HEK293 (cell line): Measurements from ENCODE around the gene FOXC1.

ENCODE experiments used
- CTCF ChIA-PET: fragments of 350-600 bp; formaldehyde crosslinking; extraction: SDS; loops from one replicate; lab custom pipeline; 2021; ENCODE audit warnings: antibody characterized with exemption; lab: Yijun Ruan, JAX
- POLR2A ChIA-PET: fragments of 300-600 bp; formaldehyde crosslinking; extraction: SDS; loops from one replicate; lab custom pipeline; 2020; ENCODE audit warnings: antibody characterized with exemption, inconsistent platforms; lab: Yijun Ruan, JAX
- H3K27ac ChIP-seq: fragments of 200-500 bp; sonication (Bioruptor generic); 2 replicates; pipeline ENCODE4 v1.5.1; 2014; ENCODE audit warnings: low read depth, low read length, control low read depth, inconsistent platforms; ENCODE audit errors: extremely low read depth
- H3K36me3 ChIP-seq, 2 experiments: fragments of 200-500 bp in 1 of 2; sonication (Bioruptor generic) in 1 of 2; 1 replicate in 1 of 2; 2 replicates in 1 of 2; pipeline ENCODE4 v1.5.1; 2014 to 2017; ENCODE audit warnings: inconsistent platforms in 2 of 2, low read length in 2 of 2; ENCODE audit not compliant: control insufficient read depth in 2 of 2, insufficient read depth in 1 of 2
- H3K4me1 ChIP-seq: fragments of 200-500 bp; sonication (Bioruptor generic); 2 replicates; pipeline ENCODE4 v1.5.1; 2014; ENCODE audit warnings: mild to moderate bottlenecking, low read length, inconsistent platforms; ENCODE audit not compliant: control insufficient read depth, insufficient read depth
- H3K4me3 ChIP-seq: 2 replicates; pipeline ENCODE4 v1.5.1; 2011; ENCODE audit warnings: low read depth, mild to moderate bottlenecking, control low read depth, low read length, moderate library complexity
- H3K9me3 ChIP-seq: fragments of 200-500 bp; sonication (Bioruptor generic); 2 replicates; pipeline ENCODE4 v1.5.1; 2014; ENCODE audit warnings: low read depth, low read length, inconsistent platforms; ENCODE audit not compliant: control insufficient read depth, insufficient read depth
- CTCF ChIP-seq: fragments of 450-650 bp; formaldehyde crosslinking; IDR thresholded peaks from 2 replicates; pipeline ENCODE4 v1.5.1; 2016; ENCODE audit warnings: missing biosample characterization, missing genetic modification characterization
- PRDM10 ChIP-seq: fragments of 450-650 bp; formaldehyde crosslinking; IDR thresholded peaks from 2 replicates; pipeline ENCODE4 v1.5.1; 2016; ENCODE audit warnings: missing biosample characterization, missing genetic modification characterization
- ZBTB20 ChIP-seq: fragments of 450-650 bp; formaldehyde crosslinking; IDR thresholded peaks from 2 replicates; pipeline ENCODE4 v1.5.1; 2016; ENCODE audit warnings: missing biosample characterization, missing genetic modification characterization
- ZBTB26 ChIP-seq: fragments of 450-650 bp; formaldehyde crosslinking; optimal IDR thresholded peaks from 2 replicates; pipeline ENCODE3; 2016; ENCODE audit warnings: missing biosample characterization, mild to moderate bottlenecking, missing genetic modification characterization
- ZBTB44 ChIP-seq: fragments of 450-650 bp; IDR thresholded peaks from 2 replicates; pipeline ENCODE4 v1.5.1; 2018; ENCODE audit warnings: missing biosample characterization, mild to moderate bottlenecking, missing genetic modification characterization
- ZBTB49 ChIP-seq: fragments of 450-650 bp; formaldehyde crosslinking; IDR thresholded peaks from 2 replicates; pipeline ENCODE4 v1.5.1; 2016; ENCODE audit warnings: missing biosample characterization, missing genetic modification characterization, low read depth
- ZNF2 ChIP-seq: fragments of 450-650 bp; formaldehyde crosslinking; IDR thresholded peaks from 2 replicates; pipeline ENCODE4 v1.5.1; 2016; ENCODE audit warnings: missing biosample characterization, missing genetic modification characterization
- ZNF202 ChIP-seq: fragments of 450-650 bp; formaldehyde crosslinking; IDR thresholded peaks from 2 replicates; pipeline ENCODE4 v1.5.1; 2016; ENCODE audit warnings: missing biosample characterization, missing genetic modification characterization, borderline replicate concordance
- ZNF23 ChIP-seq: fragments of 450-650 bp; formaldehyde crosslinking; IDR thresholded peaks from 2 replicates; pipeline ENCODE4 v1.5.1; 2016; ENCODE audit warnings: missing biosample characterization, missing genetic modification characterization, borderline replicate concordance
- ZNF341 ChIP-seq: fragments of 450-650 bp; formaldehyde crosslinking; IDR thresholded peaks from 2 replicates; pipeline ENCODE4; 2016; ENCODE audit warnings: low read depth, missing biosample characterization, missing genetic modification characterization
- ZNF366 ChIP-seq: fragments of 450-650 bp; formaldehyde crosslinking; conservative IDR thresholded peaks from 2 replicates; pipeline ENCODE4 v1.5.1; 2016; ENCODE audit warnings: missing biosample characterization, missing genetic modification characterization
- ZNF404 ChIP-seq: fragments of 450-650 bp; formaldehyde crosslinking; IDR thresholded peaks from 2 replicates; pipeline ENCODE4 v1.5.1; 2017; ENCODE audit warnings: missing biosample characterization, missing genetic modification characterization
- ZNF423 ChIP-seq: fragments of 450-650 bp; formaldehyde crosslinking; IDR thresholded peaks from 2 replicates; pipeline ENCODE4 v1.5.1; 2016; ENCODE audit warnings: missing biosample characterization, missing genetic modification characterization
- ZNF561 ChIP-seq: fragments of 450-650 bp; IDR thresholded peaks from 2 replicates; pipeline ENCODE4 v1.5.1; 2018; ENCODE audit warnings: missing biosample characterization, missing genetic modification characterization, borderline replicate concordance
- ZNF654 ChIP-seq: fragments of 450-650 bp; formaldehyde crosslinking; IDR thresholded peaks from 2 replicates; pipeline ENCODE4 v1.5.1; 2016; ENCODE audit warnings: low read depth, missing biosample characterization, missing genetic modification characterization
- ZNF660 ChIP-seq: fragments of 450-650 bp; IDR thresholded peaks from 2 replicates; pipeline ENCODE4 v1.5.1; 2018; ENCODE audit warnings: missing biosample characterization, mild to moderate bottlenecking, missing genetic modification characterization
- ZNF664 ChIP-seq: fragments of 450-650 bp; formaldehyde crosslinking; IDR thresholded peaks from 2 replicates; pipeline ENCODE4 v1.5.1; 2016; ENCODE audit warnings: missing biosample characterization, missing genetic modification characterization
- ZNF785 ChIP-seq: fragments of 450-650 bp; formaldehyde crosslinking; IDR thresholded peaks from 2 replicates; pipeline ENCODE4 v1.5.1; 2016; ENCODE audit warnings: missing biosample characterization, missing genetic modification characterization
- ZSCAN30 ChIP-seq: fragments of 450-650 bp; IDR thresholded peaks from 2 replicates; pipeline ENCODE4 v1.5.1; 2018; ENCODE audit warnings: missing biosample characterization, mild to moderate bottlenecking, missing genetic modification characterization, moderate library complexity
- ZXDB ChIP-seq: fragments of 450-650 bp; formaldehyde crosslinking; IDR thresholded peaks from 2 replicates; pipeline ENCODE4 v1.5.1; 2016; ENCODE audit warnings: missing biosample characterization, missing genetic modification characterization
- TF ChIP-seq, protein P1 (sequence below): fragments of 450-650 bp; formaldehyde crosslinking; IDR thresholded peaks from 2 replicates; pipeline ENCODE4 v1.5.1; 2016; ENCODE audit warnings: missing biosample characterization, missing genetic modification characterization

FOXC1 gene

DNA sequence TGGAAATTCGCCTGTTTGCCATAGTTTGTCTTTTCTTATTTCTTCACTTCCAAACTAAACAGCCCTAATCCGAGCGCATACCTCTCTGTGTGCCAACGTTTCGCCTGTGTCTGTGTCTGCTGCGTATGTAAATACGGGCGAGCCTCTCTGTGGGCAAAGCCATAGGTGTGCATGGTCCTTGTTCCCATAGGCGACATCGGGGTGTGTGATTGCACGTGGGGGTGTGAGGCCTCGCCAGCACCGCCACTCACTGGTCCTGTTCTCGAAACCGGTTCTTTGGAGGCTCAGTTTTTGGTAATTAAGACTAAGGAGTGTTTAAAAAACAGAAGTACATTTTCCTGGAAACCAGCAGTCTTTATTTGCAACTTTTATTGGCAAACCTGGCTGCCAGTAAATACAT is 6.0 kb upstream of the FOXC1 start (continued):
- TF ChIP-seq ZNF785 (tag by site-specific recombination) (no peak), PRDM10 (tag by site-specific recombination) (no peak; the same call in 1 of the 2 replicates), ZBTB49 (tag by site-specific recombination) (no peak)
- TF ChIP-seq, protein P1, sequence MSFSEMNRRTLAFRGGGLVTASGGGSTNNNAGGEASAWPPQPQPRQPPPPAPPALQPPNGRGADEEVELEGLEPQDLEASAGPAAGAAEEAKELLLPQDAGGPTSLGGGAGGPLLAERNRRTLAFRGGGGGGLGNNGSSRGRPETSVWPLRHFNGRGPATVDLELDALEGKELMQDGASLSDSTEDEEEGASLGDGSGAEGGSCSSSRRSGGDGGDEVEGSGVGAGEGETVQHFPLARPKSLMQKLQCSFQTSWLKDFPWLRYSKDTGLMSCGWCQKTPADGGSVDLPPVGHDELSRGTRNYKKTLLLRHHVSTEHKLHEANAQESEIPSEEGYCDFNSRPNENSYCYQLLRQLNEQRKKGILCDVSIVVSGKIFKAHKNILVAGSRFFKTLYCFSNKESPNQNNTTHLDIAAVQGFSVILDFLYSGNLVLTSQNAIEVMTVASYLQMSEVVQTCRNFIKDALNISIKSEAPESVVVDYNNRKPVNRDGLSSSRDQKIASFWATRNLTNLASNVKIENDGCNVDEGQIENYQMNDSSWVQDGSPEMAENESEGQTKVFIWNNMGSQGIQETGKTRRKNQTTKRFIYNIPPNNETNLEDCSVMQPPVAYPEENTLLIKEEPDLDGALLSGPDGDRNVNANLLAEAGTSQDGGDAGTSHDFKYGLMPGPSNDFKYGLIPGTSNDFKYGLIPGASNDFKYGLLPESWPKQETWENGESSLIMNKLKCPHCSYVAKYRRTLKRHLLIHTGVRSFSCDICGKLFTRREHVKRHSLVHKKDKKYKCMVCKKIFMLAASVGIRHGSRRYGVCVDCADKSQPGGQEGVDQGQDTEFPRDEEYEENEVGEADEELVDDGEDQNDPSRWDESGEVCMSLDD (tag by site-specific recombination): no peak

GRCh38 chr6:1604158-1605003 is 5.3 kb upstream of the FOXC1 start:
- CTCF ChIA-PET: interaction anchor here (0.6 kb wide), 1 partner anchor 504 kb away, joined by 3 read pairs; no protein-coding TSS in a partner anchor
- Histone ChIP-seq H3K27ac (peak overlapping the region; percentile 80), H3K36me3 (no peaks in the 10 kb centered on the region), H3K4me1 (peaks cover 26% of the 10 kb centered on the region), H3K4me3 (peak overlapping the region; percentile 43), H3K9me3 (no peaks in the 10 kb centered on the region)
- POLR2A ChIA-PET: no interaction called here
- TF ChIP-seq ZNF561 (tag by site-specific recombination) (peak; percentile 41; the same call in 1 of the 2 replicates), ZNF23 (tag by site-specific recombination) (no peak), ZNF404 (tag by site-specific recombination) (no peak), ZBTB26 (tag by site-specific recombination) (peak; percentile 21), CTCF (tag by site-specific recombination) (peak; percentile 56), ZNF2 (tag by site-specific recombination) (peak; percentile 51; the same call in 1 of the 2 replicates), ZBTB44 (0 out of 2 replicates have a peak, but pooled peaks have one; percentile 36), ZNF664 (tag by site-specific recombination) (no peak), ZNF423 (peak; percentile 77), ZXDB (0 out of 2 replicates have a peak, but pooled peaks have one; percentile 28), ZBTB20 (peak; percentile 50; the same call in 1 of the 2 replicates), ZNF660 (tag by site-specific recombination) (peak; percentile 77; the same call in 1 of the 2 replicates), ZNF366 (no peak), ZSCAN30 (tag by site-specific recombination) (peak; percentile 72; the same call in 1 of the 2 replicates), ZNF654 (tag by site-specific recombination) (peak; percentile 15), ZNF341 (tag by site-specific recombination) (0 out of 2 replicates have a peak, but pooled peaks have one; percentile 19), ZNF202 (peak; percentile 76)
